DOHH2 (cell line): ENCODE data around the gene HYDIN.
"Not testable (repeated sequence)": the region's sequence is repeated elsewhere in the genome, so short reads cannot be mapped to it uniquely, and the experiment has no call there.

ENCODE experiments used
- H3F3A ChIP-seq: fragments of 200-600 bp; sonication (generic), shearing (Covaris generic); 2 replicates; pipeline ENCODE4 v1.6.0; 2016; ENCODE audit warnings: antibody characterized with exemption, mild to moderate bottlenecking; ENCODE audit not compliant: control insufficient read depth, insufficient read depth
- H3K27ac ChIP-seq: fragments of 200-600 bp; sonication (generic); 2 replicates; pipeline ENCODE4 v1.5.1; 2014; ENCODE audit warnings: low read depth, mild to moderate bottlenecking, low read length, moderate library complexity
- H3K27me3 ChIP-seq: fragments of 200-600 bp; sonication (generic); 2 replicates; pipeline ENCODE4 v1.6.1; 2014; ENCODE audit warnings: mild to moderate bottlenecking, low read length, mixed read lengths; ENCODE audit not compliant: control insufficient read depth
- H3K36me3 ChIP-seq: fragments of 200-600 bp; sonication (generic); 2 replicates; pipeline ENCODE4 v1.6.1; 2014; ENCODE audit warnings: mild to moderate bottlenecking, low read length, moderate library complexity, mixed read lengths; ENCODE audit not compliant: control insufficient read depth
- H3K4me1 ChIP-seq: fragments of 200-600 bp; sonication (generic); 2 replicates; pipeline ENCODE4 v1.6.1; 2014; ENCODE audit warnings: mild to moderate bottlenecking, low read length, mixed read lengths; ENCODE audit not compliant: control insufficient read depth
- H3K4me2 ChIP-seq: fragments of 200-600 bp; sonication (generic); 2 replicates; pipeline ENCODE4 v1.6.0; 2014; ENCODE audit warnings: mild to moderate bottlenecking, low read length, moderate library complexity
- H3K4me3 ChIP-seq: fragments of 200-600 bp; sonication (generic); 2 replicates; pipeline ENCODE4 v1.5.1; 2014; ENCODE audit warnings: mild to moderate bottlenecking, low read length, mixed read lengths
- H3K79me2 ChIP-seq: fragments of 200-600 bp; sonication (generic); 2 replicates; pipeline ENCODE4 v1.6.1; 2014; ENCODE audit warnings: mild to moderate bottlenecking, low read length, mixed read lengths; ENCODE audit not compliant: control insufficient read depth
- H3K9me2 ChIP-seq: fragments of 200-600 bp; sonication (generic); replicated peaks from 2 replicates; pipeline ENCODE4 v1.6.1; 2014; ENCODE audit warnings: mild to moderate bottlenecking, low read length, mixed read lengths; ENCODE audit not compliant: control insufficient read depth
- H3K9me3 ChIP-seq: fragments of 200-600 bp; sonication (generic); 2 replicates; pipeline ENCODE4 v1.6.1; 2014; ENCODE audit warnings: antibody characterized with exemption, low read length, mixed read lengths; ENCODE audit not compliant: control insufficient read depth, insufficient read depth
- H4K20me1 ChIP-seq: fragments of 200-600 bp; sonication (generic); 2 replicates; pipeline ENCODE4 v1.6.0; 2014; ENCODE audit warnings: low read depth, mild to moderate bottlenecking, antibody characterized with exemption, low read length, moderate library complexity; ENCODE audit not compliant: control insufficient read depth, insufficient read depth

The HYDIN gene

DNA sequence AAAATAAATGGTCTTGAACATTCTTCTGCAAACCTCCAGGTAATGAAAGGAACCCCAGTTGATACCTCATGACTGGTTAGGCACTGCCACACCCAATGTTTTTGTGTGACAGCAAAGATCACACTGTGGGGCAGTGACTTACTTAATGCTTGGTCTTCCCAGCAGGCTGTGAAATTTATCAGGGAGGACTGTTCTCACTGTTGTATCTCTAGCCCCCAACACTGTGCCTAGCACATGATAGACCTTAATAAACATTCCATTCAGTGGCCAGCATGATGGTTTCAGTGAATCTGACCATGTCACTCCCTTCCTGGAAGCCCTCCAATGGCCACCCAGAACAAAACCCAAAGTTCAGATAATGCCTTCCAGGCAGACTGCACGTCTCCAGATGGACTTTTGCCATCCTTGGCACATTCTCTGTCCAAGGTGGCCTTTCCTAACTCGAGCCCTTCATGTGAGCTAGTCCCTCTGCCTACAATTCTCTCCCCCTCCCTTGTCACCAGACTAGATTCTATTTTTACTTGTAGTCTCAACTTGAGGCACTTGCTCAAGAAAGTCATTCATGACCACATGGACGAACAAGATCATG lies 206.6 kb downstream of the HYDIN start:
- not testable (repeated sequence) for H4K20me1 ChIP-seq, H3K79me2 ChIP-seq, H3K27me3 ChIP-seq, H3K27ac ChIP-seq, H3K9me3 ChIP-seq, H3F3A ChIP-seq, H3K36me3 ChIP-seq, H3K4me1 ChIP-seq, H3K4me3 ChIP-seq, H3K9me2 ChIP-seq, H3K4me2 ChIP-seq

DNA sequence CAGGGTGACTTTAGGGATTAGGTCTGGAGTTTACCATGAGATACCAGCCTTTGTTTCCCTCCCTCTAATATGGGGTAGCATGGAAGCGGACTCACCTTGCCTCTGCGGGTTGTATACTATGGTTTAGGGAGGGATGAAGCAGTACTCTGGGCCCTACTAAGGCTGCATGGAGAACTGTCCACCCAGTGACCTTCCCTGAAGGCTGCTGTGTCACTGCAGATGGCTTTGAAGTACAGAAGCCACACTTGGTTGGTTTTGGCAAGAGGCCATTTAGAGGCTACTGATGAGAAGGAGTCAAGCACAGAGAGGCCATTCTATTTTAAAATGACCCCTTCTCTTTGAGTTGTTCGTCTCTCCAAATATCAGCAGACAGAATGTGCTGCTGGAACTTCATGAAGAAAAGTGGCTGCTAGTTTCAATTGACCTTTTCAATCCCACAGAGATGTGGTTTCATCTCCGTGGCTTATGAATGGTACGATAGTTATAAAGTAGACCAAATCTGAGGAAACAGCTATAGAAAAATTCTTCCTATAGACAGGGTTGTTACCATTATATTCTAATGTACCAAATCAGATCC lies 208.5 kb downstream of the HYDIN start:
- H3K4me2 ChIP-seq, H3K9me2 ChIP-seq, H3K27ac ChIP-seq, H3K27me3 ChIP-seq, H3K9me3 ChIP-seq, H4K20me1 ChIP-seq, H3K79me2 ChIP-seq, H3F3A ChIP-seq, H3K4me1 ChIP-seq, H3K4me3 ChIP-seq, H3K36me3 ChIP-seq: not testable (repeated sequence)

DNA sequence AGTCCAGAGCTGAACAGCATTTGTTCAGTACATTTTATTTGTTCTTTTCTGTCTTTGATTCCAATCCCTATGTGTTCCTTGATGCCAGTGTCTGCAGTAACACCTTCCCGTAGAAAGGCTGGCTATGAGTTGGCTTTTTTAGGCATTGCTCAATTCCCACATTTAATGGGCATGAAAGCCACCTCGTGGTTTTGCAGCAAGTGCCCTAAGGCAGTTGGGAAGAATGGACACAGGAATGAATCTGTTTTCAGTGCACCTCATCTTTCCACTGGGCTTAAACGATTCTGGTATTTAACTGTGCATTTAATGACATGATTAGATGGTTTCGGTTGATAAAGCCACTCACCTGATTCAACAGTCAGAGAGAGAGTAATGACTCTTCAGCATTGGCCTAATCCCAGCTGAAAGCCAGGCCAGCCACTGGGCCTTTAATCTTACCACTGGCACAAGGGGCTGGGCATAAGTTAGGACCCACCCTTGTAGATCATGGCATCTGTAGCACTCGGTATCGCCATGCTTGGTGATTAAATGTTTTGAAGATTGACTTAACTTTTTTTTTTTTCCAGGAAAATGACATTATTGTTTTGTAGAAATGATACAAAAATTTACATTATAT lies 211.3 kb downstream of the HYDIN start:
- H4K20me1 ChIP-seq, H3K27me3 ChIP-seq, H3K4me1 ChIP-seq, H3K79me2 ChIP-seq, H3K27ac ChIP-seq, H3K4me2 ChIP-seq, H3K9me2 ChIP-seq, H3K36me3 ChIP-seq, H3K4me3 ChIP-seq, H3K9me3 ChIP-seq, H3F3A ChIP-seq: not testable (repeated sequence)

DNA sequence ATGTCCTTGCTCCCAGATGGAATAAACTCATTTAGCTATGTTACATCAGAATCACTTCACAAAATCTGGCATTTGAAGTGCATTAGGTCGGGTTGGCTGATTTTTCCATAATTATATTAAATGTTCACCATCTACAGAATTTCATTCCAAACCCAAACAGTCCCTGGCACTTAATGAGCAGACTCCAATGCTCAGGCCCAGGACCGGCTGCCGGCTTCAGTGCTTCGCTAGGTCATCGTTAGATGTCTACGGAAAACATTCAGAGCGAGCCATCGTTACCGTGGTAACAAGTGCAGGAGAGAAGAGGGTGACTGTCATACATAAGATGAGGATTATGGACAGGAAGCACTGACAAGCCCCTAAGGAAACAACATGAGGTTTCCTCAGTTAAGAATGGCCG lies 215.1 kb downstream of the HYDIN start:
- not testable (repeated sequence) for H3K27me3 ChIP-seq, H3K9me3 ChIP-seq, H3K27ac ChIP-seq, H3K9me2 ChIP-seq, H3K4me2 ChIP-seq, H3K79me2 ChIP-seq, H3F3A ChIP-seq, H4K20me1 ChIP-seq, H3K4me1 ChIP-seq, H3K4me3 ChIP-seq, H3K36me3 ChIP-seq

DNA sequence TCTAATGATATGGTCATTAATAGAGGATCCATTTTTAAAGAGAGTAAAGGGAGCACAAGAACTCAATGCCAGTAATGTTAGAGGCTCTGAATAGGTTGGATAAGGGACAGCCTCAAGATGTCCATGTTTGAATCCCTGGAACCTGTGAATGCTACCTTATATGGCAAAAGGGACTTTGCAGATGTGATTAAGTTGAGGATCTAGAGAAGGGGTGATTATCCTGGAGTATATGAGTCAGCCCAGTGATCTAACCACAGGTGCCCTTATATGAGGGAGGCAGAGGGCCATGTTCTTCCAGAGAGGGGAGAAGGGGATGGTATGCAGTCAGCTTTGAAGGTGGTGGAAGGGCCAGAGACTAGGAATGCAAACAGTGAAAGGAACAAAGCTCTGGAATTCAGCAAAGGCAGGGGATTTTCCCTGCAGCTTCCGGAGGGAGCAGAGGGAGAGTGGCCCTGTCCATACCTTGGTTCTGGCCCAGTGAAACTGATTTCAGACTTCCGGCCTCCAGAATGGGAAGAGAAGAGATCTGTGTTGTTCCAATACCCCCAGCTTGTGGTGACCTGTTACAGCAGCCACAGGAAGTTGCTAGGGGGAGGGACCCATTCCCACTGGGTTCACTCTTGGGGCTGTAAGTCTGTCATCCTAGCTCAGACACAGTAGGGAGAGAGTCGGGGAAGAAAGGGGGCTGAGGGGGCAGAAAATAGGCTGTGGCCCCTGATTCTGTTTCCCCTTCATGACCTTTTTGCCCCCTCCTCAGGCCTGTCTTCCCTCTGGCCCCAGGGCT lies 220.9 kb downstream of the HYDIN start:
- H3K36me3 ChIP-seq, H3K27me3 ChIP-seq, H4K20me1 ChIP-seq, H3K79me2 ChIP-seq, H3K9me3 ChIP-seq, H3K27ac ChIP-seq, H3K4me3 ChIP-seq, H3F3A ChIP-seq, H3K4me2 ChIP-seq, H3K4me1 ChIP-seq, H3K9me2 ChIP-seq: not testable (repeated sequence)

DNA sequence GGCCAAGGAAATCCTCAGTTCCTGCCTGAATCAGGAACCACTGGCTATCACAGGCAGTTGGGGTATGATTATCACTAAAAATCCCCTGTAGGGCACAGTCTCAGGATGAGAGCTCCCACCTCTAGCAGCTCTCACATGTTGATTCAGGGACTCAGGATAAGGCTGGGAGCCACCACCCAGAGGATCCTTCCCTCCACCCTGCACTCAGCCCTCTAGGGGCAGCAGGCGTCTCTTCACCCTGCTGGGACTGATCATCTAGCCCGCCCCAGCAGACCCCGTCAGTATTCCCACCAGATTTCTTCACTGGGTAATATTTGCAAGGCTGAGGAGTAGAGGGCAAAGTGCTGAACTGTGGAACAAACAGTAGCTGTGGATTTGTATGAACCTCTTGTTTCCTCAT lies 224.0 kb downstream of the HYDIN start:
- not testable (repeated sequence) for H3K27ac ChIP-seq

DNA sequence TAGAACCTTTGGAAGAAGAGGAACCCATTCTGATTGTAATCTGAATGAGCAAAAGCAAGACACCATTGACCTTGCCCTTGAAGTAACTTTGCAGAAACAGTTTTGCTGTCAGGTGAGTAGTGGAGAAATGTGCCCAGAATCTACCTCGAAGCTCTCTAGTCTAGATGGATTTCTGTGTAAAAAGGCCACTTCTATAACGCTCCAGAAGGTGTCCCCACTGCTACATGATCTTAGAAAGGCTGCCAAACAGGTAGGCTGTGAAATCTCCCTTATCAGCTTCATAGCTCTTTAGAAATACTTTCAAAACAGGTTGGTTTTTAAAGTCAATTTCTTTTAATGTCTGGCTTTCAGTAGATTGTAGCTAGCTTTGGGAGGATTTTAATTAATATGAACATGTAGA lies 230.8 kb downstream of the HYDIN start:
- H3F3A ChIP-seq, H3K79me2 ChIP-seq, H3K27ac ChIP-seq, H3K4me3 ChIP-seq, H3K4me2 ChIP-seq, H4K20me1 ChIP-seq, H3K27me3 ChIP-seq, H3K36me3 ChIP-seq, H3K9me3 ChIP-seq, H3K4me1 ChIP-seq, H3K9me2 ChIP-seq: not testable (repeated sequence)

More for the DNA sequence above, 224.0 kb downstream of the HYDIN start:
- not testable (repeated sequence) for H3K27me3 ChIP-seq, H3K4me3 ChIP-seq, H3K4me2 ChIP-seq, H3K4me1 ChIP-seq, H3K9me3 ChIP-seq, H3F3A ChIP-seq, H3K36me3 ChIP-seq, H4K20me1 ChIP-seq, H3K79me2 ChIP-seq, H3K9me2 ChIP-seq

DNA sequence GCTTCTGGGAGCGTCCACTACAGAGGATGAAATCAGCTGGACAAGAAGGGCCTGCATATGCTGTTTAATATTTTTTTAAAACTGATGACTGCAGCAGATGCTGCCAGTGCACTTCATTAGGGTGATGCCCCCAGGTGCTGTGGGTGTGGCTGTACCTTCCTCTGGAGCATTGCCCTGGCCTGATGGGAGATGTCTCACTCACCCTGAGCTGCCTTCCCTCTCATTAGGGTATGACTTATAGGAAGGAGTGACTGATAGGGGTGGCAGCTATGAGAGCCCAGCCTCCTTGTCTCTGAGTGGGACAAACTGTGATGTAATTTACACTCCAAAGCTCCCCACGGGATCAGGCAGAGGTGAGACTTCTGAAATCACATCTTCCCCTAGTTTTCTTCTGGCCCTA lies 234.7 kb downstream of the HYDIN start:
- not testable (repeated sequence) for H3K4me3 ChIP-seq, H4K20me1 ChIP-seq, H3K27me3 ChIP-seq, H3K27ac ChIP-seq, H3K9me3 ChIP-seq, H3K4me1 ChIP-seq, H3K36me3 ChIP-seq, H3K79me2 ChIP-seq, H3K4me2 ChIP-seq, H3F3A ChIP-seq, H3K9me2 ChIP-seq
